ENCODE data around the gene RNF14.

DNA sequence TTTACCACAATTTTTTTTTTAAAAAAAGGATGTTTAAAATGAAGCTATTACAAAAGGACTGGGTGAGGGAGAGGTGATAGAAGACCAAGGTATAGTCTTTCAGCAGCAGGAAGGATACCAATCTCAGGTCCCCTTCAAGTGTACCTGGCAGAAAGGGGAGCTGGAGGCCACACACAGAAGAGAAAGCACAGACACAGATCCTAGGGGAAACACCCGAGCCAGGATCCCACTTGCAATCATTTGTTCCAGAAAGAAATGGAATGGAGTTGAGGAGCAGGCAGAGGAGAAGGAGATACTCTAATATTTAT lies 38.3 kb downstream of the RNF14 start:
- TF ChIP-seq, protein P1, sequence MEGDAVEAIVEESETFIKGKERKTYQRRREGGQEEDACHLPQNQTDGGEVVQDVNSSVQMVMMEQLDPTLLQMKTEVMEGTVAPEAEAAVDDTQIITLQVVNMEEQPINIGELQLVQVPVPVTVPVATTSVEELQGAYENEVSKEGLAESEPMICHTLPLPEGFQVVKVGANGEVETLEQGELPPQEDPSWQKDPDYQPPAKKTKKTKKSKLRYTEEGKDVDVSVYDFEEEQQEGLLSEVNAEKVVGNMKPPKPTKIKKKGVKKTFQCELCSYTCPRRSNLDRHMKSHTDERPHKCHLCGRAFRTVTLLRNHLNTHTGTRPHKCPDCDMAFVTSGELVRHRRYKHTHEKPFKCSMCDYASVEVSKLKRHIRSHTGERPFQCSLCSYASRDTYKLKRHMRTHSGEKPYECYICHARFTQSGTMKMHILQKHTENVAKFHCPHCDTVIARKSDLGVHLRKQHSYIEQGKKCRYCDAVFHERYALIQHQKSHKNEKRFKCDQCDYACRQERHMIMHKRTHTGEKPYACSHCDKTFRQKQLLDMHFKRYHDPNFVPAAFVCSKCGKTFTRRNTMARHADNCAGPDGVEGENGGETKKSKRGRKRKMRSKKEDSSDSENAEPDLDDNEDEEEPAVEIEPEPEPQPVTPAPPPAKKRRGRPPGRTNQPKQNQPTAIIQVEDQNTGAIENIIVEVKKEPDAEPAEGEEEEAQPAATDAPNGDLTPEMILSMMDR (IDR thresholded peaks at IDR 0.05 in 2 of 3, conservative IDR thresholded peaks at IDR 0.05 in 1 of 3; ENCODE audit: insufficient read depth in 2 of 3, low read depth in 1 of 3, low read length in 3 of 3), result no peak
- TF ChIP-seq SP1 (CRISPR knock-in tag; IDR thresholded peaks at IDR 0.05) (no peak), CC2D1A (IDR thresholded peaks at IDR 0.05) (no peak), GABPB1 (CRISPR knock-in tag; IDR thresholded peaks at IDR 0.05) (no peak), ZNF830 (CRISPR knock-in tag; IDR thresholded peaks at IDR 0.05) (no peak), TRIM24 (IDR thresholded peaks at IDR 0.05) (no peak), ZFX (CRISPR knock-in tag; IDR thresholded peaks at IDR 0.05) (no peak)
- TF ChIP-seq, protein P2, sequence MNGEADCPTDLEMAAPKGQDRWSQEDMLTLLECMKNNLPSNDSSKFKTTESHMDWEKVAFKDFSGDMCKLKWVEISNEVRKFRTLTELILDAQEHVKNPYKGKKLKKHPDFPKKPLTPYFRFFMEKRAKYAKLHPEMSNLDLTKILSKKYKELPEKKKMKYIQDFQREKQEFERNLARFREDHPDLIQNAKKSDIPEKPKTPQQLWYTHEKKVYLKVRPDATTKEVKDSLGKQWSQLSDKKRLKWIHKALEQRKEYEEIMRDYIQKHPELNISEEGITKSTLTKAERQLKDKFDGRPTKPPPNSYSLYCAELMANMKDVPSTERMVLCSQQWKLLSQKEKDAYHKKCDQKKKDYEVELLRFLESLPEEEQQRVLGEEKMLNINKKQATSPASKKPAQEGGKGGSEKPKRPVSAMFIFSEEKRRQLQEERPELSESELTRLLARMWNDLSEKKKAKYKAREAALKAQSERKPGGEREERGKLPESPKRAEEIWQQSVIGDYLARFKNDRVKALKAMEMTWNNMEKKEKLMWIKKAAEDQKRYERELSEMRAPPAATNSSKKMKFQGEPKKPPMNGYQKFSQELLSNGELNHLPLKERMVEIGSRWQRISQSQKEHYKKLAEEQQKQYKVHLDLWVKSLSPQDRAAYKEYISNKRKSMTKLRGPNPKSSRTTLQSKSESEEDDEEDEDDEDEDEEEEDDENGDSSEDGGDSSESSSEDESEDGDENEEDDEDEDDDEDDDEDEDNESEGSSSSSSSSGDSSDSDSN (IDR thresholded peaks at IDR 0.05; ENCODE audit: borderline replicate concordance in 1 of 2, low read depth in 2 of 2, low read length in 2 of 2), result no peak

Data from K562 (cell line).